ENCODE data around the gene ADCY3.

ADCY3 gene

DNA sequence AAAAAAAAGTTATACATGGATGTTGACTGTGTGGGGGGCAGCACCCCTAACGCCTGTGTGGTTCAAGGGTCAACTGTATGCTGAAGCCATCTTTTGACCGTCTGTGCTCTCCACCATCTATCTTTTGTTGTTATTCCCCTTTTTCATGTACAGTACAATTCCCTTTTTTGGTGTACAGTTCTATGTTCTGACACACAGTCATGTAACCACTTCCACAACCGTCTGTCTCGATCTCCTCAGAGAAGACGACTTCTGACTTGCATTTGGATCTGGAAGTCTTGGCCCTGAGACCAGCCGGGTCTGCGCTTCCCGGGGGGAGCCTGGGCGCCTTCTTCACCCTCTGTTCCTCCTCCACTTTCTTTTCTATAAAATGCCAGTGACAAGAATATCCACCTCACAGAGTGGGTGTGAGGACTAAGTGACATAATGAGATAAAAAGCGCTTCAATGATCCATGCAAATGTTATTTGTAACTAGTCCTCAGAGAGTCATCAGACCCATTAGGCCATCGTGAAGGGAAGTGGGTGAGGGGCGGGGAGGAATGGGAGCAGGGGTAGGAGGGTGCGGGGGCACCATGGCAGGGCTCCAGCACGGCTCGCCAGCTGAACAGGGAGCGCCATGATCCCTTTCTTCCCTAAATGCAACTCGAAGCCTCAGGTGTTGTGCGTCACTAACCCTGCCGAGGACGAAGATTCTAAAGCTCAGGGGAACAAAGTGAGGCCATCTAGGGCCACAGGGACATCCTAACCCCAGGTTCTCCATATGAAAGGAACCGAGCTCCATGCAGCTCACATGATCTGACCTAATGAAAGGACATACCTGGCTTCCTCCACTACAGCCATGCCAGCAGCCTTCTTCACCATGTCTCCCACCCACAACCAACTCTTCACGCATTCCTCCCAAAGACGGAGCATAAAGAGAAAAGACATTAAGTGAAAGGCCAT is 16.6 kb downstream of the ADCY3 start:
- no peak for DNase-seq (ENCODE audit: low read depth)

DNA sequence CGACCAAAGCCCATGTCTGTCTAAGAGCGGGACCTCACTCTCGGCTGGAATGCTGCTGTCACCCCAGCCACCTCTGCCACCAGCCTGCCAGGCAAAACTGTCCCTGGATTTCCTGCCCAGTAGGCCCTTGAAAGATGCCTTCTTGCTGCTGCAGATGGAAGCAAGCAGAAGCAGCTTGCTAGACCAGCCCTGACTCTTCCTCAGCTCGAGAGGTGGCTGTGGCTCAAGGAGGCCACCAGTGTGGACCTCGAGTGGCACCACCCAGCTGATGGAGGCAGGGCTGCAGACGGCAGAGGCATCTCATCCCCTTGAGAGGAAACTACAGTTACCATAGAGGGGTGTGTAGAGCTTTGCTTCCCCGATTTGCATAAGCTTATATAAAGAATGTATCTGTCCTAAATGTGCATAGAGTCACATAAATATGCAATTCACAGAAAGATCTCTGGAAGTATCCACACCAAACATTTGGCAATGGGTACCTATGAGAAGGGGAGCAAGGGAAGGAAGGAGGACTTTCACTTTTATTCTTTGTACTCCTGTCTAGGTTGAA is 20.6 kb downstream of the ADCY3 start:
- no peak for DNase-seq (ENCODE audit: low read depth)

DNA sequence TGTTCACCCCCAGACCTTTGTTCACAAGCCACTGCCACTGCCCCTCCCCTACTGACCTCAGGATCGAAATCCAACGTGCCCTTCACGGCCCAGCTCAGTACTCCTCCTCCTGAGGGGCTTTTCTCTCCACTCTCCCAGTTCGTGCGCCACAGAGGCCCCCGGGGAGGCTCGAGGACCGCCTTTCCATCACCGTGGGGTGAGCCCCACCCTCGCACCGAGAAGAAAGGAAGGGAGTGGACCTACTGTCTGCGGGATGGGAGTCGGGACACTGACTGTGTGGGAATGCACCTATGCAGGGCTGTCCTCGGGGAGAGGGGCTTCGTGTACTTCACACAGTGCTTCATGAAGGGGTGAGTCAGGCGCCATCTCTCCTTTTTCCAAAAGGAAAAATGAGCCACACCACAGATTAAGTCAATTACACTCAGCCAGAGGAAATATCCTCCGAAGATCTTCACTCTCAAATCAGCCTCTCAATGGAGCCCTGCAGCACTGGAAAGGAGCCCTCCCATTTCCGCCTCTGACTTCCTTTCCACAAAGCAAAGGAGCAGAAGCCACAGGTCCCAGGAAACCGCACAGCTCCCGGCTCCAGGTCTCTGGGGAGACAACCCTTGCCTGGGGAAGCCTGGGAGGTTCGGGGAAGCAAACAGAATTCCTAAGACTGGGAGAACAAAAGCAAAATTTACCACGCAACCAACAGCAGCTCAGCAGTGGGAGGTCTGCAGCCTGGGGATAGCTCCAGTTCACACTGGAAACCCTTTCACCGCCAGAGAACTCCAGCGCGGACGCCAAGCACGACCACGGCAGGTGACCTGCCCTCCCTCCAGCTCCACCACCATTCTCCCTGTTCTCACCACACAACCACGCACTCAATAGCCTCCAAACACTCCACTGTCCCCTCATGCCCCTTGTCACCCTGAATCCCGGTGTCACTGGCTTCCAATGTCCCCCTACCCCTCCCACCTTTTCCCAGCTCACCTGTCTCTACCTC is 21.6 kb downstream of the ADCY3 start:
- no peak for DNase-seq (ENCODE audit: low read depth)

DNA sequence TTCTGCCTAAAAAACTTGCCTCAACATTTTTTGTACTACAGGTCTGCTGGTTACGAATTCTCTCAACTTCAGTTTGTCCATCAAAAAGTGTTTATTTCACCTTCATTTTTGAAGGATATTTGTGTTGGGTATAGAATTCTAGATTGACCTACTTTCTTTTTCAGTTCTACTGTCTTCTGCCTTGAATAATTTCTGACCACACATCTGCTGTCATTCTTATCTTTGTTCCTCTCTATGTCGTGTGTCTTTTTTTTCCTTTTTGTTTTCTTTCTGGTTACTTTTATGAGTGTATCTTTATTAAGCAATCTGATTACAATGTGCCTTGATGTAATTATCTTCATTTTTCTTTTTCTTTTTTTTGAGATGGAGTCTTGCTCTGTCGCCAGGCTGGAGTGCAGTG is 25.3 kb downstream of the ADCY3 start:
- no peak for DNase-seq (ENCODE audit: low read depth)

DNA sequence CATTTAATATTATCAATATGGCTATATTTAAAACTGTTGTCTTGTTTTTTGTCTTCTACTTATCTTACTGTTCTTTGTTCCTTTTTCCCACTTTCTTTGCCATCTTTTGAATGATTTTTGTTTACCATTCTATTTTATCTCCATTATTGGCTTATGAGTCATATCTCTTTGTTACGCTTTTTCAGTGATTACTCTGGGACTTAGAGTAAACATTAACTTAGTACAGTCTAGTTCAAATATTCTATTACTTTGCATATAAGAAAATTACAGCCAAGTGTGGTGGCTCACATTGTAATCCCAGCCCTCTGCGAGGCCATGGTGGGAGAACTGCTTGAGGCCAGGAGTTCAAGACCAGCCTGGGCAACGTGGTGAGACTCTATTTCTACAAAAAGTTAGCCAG is 26.1 kb downstream of the ADCY3 start:
- DNase-seq (ENCODE audit: low read depth), result no peak

DNA sequence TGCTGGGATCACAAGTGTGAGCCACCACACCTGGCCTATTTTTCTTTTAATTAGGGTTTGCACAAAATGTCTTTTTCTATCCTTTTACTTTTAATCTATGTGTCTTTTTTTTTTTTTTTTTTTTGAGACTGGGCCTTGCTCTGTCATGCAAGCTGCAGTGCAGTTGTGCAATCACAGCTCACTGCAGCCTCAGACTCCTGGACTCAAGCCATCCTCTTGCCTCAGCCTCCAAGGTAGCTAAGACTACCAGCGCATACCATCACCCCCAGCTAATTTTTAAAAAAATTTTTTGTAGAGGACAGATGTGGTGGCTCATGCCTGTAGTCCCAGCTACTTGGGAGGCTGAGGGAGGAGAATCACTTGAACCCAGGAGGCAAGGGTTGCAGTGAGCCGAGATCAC is 27.1 kb downstream of the ADCY3 start:
- no peak for DNase-seq (ENCODE audit: low read depth)

DNA sequence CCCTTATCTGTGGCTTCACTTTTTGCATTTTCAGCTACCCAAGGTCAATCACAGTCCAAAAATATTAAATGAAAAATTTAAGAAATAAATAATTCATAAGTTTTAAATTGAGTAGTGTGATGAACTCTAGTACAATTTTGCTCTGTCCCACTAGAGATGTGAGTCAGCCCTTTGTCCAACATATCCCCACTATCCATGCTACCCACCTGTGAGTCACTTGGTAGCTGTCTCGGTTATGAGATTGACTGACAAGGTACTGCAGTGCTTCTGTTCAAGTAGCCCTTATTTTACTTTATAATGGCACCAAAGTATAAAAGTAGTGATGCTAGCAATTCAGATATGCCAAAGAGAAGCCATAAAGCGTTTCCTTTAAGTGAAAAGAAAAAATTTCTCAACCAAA is 28.8 kb downstream of the ADCY3 start:
- DNase-seq (ENCODE audit: low read depth), result no peak

DNA sequence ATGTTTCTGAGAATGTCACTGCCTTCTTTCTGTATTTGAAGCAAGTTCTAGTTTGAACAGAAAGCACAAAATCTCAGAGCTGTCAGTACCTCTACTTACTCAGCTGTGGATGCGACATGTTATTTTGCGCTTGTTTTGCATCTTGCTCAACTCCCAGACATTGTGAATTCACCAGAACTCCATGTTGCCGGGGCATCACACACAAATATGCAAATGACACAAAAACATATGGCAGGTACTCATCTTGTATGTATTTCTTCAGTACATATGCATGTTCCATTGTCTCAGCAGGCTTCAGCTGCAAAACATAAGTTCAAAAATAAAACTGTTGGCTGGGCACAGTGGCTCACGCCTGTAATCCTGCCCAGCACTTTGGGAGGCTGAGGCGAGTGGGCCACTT is 30.8 kb downstream of the ADCY3 start:
- no peak for DNase-seq (ENCODE audit: low read depth)

DNA sequence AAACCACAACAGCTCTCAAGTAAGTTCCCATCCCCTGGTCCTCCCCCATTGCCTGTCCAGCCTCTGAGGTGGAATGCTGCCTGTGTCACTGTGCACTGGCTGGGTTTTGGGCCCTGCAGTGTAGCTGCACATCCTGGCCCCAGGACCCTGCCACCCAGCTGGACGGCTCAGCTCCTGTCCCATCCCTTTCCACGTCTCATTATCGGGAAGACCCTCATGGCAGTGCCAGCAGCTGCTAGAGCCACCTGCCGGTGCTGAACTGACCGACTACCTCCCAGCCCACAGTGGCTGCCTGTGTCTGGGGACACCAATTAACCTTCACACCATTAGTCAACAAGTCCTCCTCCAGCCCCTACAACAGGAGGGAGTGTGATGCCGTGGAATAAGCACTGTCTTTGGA is 31.9 kb downstream of the ADCY3 start:
- no peak for DNase-seq (ENCODE audit: low read depth)

DNA sequence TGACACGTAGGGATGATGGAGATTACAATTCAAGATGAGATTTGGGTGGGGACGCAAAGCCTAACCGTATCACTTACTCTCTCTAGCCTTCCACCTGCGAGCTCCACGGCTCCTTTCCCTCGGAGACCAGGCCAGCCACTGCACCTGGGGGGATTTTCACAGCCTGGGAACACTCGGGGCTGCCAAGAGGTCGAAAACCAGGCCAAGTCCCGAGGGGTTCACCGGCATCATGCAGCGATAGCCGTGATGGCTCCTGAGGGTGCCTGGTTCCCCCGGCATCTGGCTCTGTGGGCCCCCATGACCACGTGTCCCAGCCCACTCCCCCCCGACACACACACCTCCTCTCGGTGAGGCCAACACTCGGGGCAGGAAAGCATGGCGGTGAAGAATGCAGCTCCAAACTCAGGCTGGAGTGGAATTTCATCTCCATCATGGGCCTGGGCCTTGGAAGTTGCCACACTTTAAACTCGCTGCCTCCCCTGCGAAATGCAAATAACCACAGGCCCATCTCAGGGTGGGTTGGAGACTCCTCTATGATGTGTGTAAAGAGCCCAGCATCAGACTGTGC is 32.6 kb downstream of the ADCY3 start:
- DNase-seq (ENCODE audit: low read depth), result no peak

DNA sequence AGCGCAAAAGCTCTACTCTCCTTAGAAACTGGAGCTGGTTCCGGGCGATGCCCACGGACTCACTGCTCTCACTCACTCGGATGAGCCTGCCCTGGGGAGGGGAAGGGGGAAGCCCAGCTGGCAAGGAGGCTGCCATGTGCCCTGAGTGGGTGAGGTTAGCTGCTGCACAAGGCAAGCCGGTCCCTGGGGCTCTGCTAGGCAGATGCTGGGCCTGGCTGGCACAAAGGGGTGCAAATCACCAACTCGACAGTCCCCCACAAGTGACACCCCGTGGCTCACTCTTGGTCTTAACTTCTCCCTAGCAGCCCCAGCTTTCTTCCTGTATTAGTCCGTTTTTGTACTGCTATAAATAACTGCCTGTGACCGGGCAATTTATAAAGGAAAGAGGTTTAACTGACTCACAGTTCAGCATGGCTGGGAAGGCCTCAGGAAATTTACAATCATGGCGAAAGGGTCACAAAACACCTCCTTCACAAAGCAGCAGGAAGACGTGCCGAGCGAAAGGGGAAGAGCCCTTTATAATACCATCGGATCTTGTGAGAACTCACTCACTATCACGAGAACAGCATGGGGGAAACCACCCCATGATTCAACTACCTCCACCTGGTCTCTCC is 33.2 kb downstream of the ADCY3 start:
- DNase-seq (ENCODE audit: low read depth), result no peak

DNA sequence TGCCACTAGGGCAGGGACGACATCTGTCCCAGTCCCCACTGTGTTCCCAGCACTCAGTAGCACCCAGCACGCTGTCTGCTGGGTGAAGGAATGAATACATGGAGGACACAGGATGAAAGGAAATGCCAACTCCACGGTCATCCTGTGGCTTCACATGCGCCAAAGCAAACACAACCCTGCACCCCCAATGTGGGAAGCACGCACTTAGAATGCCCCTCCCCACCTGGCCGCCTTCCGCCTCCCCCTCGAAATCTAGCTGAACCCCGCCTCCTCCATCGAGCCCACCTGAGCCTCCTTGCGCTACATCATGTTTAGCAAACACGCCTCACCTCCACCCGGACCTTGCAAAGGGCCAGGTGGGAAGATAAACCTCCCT is 33.9 kb downstream of the ADCY3 start:
- DNase-seq (ENCODE audit: low read depth), result no peak

DNA sequence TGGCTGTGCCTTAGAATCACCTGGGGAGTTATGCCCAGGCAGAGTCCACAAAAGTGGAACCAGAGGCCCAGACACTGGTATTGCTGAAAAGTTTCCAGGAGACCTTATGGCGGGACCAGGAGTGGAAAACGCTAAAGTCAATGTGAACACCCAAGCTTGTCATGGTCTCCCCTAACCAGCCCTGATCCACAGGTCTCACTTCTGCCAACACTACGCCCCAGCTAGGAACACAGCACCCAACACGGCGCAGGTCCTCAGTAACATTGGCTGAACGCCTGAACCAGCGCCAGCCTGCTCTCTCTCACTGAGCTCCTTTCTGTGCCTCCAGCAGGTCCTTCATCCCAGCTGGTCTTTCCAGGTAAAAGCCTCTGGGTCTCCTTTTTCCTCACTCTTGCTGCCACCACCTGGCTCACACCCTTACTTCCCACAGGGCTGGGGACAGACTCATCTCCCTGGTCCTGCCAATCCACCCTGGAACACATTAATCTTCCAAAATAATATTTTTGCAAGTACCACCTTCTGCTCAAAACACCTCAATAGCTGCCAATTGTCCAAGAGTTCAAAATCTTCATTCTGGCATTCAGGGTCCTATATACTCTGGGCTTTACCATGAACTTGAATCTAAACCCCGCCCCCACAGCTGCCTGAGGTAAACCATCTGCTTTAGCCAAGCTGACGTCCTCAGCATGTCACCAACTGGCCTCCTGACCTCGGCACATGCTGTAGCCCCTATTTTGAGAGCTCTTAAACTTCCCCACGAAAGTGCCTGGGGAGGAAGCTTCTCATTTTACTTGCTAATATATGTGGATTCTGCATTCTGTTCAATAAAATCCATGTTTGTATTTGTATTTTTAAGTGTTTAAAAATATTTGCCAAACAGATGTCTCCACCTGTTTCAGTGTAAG is 34.6 kb downstream of the ADCY3 start:
- no peak for DNase-seq (ENCODE audit: low read depth)

DNA sequence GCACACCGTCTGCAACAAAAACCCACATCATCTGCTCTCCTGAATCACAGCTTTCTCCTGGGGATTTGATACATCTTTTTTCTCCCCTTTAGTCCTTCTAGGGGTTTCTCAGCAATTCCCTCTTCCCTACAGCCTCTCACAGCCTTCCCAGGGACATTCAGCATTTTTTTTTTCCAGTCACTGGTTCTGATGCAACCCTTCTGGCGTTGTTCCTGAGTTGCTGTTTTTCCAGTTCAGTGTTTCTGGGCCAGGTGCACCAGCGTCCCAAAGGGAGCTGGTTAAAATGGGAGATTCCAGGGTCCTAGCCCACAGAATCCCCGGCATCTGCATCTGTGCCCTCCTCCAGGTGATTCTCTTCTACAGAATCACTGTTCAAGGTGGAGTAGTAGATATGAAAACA is 36.1 kb downstream of the ADCY3 start:
- no peak for DNase-seq (ENCODE audit: low read depth)

DNA sequence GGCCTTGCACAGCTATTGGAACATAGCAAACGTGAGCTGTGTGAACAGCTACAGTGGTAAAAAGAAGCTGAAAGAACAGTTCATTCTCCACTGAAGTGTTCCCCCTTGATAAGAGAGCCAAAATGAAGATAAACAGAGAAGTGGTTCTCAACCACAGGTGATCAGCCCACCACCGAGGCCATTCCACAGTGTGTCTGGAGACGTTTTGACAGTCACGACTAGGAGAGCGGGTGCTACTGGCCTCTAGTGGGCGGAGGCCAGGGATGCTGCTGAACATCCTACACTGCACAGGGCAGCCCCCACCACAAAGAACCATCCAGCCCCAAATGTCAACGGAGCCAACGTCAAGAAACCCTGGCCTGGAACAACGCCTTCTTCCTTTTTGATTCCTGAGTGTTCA is 38.4 kb downstream of the ADCY3 start:
- DNase-seq (ENCODE audit: low read depth), result no peak

DNA sequence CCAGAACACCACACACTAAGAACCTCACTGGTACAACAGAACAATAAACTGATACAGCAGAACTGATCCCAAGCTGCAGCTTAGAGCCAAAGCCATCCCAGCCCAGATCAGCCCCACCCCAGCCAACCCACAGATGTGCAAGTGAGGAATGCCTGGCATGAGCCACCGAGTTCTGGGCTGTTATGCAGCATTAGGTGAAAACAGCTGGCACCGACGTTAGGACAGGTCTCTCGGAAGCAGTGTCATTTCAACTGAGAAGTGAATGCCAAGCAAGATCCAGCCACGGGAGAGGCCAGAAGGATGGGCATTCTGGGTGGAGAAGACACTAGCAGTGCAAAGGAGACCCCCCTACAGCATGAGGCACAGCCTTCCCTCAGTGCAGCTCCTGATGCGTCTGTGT is 38.9 kb downstream of the ADCY3 start:
- DNase-seq (ENCODE audit: low read depth), result no peak

DNA sequence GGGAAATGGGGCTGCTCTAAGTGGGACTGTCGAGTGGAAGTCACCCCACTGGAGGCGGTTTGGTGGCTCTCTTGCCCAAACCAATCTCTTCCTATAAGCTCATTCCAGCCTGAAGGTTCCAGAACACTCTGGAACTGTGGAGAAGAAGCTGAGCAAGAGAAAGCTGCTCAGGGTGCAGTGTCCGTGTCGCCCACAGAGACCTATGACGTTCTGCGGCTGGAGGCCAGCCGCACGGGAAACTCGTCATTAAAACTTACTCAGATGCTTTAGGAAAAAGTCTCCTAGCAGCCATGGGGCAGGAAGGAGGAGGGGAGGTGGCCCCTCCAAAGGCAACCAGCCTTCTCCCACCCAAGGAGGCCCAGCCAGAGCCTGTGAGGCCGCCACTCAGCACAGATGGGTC is 41.7 kb downstream of the ADCY3 start:
- no peak for DNase-seq (ENCODE audit: low read depth)

DNA sequence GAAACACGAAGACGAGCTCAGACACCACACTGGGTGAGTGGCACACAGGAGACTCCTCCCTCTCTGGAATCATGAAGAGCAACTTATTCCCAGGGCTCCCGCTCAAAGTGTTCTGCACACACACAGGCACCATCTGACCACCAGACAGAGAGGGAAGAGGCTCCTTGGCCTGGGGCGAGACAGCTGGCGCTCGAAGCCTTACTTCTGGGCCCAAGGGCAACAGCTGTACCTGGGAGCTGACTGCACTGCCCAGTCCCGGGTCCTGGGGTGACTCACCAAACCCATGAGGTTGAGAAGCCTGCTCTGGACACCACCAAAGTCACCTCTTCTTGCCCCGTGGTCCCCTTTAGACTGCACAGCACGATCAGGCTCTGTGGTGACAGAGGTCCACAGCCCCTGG is 42.4 kb downstream of the ADCY3 start:
- DNase-seq (ENCODE audit: low read depth), result no peak

DNA sequence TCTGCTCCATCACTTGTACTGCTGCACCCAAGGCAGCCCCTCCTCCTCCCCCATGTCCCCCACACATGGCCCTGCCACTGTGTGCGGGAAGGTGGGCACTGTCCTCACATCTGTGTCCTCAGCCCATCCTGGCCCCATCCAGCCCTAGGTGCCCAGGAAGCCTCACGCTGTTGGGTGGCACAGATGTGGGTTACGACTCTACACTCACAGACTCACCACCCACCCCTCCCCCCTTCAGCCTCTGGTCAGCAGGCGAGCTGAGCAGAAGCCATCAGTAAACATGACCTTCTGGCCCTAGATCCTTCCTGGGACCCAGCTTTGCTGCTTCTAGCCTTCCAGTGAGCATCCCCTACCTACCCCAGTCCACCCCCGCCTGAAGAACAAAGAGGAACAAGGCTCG is 43.0 kb downstream of the ADCY3 start:
- DNase-seq (ENCODE audit: low read depth), result no peak

DNA sequence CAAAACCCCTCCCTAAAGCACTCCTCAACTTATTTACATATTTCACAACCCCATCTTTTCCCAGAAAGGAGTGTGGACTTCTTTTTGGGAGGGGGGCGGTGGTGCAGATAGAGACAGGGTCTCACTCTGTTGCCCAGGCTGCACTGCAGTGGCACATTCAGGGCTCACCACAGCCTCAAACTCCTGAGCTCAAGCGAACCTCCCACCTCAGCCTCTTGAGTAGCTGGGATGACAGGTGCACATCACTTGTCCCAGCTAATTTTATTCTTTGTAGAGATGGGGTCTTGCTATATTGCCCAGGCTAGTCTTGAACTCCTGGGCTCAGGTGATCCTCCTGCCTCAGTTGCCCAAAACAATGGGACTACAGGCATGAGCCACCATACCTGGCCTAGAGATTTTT is 44.1 kb downstream of the ADCY3 start:
- no peak for DNase-seq (ENCODE audit: low read depth)

DNA sequence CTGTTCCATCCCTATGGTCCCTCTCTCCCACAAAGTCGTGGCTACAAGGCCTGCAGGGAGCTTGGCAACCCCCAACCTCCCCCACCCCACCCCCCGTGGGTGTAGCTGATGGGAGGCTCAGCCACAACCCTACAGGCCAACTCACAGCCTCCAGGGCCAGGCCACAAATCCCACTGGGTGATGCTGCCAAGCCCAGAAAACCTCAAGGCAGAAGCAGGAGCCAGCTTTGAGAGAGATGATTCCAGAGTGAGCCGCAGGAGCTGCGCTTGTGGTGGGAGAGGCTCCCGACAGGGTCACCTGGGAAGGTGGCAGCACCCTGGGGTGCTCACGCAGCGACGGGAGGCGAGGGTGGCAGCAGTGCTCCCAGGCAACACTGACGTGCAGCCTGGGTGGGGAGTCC is 44.8 kb downstream of the ADCY3 start:
- no peak for DNase-seq (ENCODE audit: low read depth)
